GM19023 (cell line): Measurements from ENCODE around the gene GCNT1.
"Not testable (repeated sequence)": the region's sequence is repeated elsewhere in the genome, so short reads cannot be mapped to it uniquely, and the experiment has no call there.

Experiments
- ATAC-seq: cut with Tn5 transposase; IDR thresholded peaks from one replicate; pipeline ENCODE4 v1.9.1; 2021; ENCODE audit warnings: mild to moderate bottlenecking, moderate library complexity; ENCODE audit not compliant: unreplicated experiment

GCNT1 gene

GRCh38 chr9:76479337-76479736 lies 20.4 kb downstream of the GCNT1 start:
- ATAC-seq: not testable (repeated sequence)

DNA sequence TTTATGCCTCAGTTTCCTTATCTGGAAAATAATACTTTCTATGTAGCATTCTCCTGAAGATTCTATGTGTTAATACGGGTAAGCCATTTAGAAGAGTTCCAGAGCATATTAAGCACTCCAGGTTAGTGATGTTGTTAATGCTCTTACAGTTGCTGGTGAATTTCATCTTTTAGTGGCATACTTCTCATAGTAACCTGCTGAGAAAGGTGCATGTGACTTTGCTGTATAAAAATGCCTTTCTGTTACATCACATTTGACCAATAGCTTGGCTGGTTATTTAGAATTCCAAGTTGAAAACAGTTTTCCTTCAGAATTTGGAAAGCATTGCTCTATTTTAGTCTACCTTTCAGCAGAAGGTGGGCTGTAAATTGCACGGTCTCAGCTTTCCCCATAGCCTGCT lies 27.2 kb downstream of the GCNT1 start:
- ATAC-seq: no peak

- no peak for ATAC-seq
Observed at GRCh38 chr9:76490249-76490990, 31.4 kb downstream of the GCNT1 start.

DNA sequence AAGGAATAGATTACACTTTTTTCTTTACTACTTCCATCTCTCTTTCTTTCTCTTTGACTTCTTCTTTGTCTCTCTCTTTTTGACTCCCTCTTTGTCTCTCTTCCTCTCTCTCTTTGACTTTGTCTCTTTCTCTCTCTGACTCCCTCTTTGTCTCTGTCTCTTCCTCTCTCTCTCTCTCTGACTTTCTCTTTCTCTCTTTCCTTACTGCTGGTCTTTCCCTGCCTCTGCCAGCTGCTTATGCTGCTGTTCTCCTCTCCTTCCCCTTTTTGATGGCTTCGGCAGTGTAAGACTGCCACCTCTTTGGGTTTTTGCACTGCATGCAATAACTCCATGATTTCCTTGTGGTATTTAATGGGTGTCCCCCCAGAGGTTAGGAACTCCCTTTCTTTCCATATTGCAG lies 32.1 kb downstream of the GCNT1 start:
- ATAC-seq: not testable (repeated sequence)

DNA sequence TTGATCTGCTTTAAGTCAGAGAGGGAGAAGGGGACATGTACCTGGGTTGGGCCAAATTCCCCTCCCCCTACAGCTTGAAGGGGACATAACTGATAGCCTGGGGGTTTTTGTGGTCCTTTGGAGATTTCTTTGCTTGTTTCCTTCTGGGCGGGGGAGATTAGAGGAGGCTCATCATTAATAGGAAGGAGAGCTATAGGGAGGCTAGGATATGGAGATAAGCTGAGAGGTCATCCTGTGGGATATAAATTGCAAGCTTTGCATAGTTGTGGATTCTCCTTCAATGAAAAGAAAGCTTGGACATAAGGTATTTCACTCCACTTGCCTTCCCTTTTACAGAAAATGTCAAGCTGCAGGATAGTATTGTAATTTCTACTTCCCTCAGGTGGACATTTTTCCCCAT lies 34.5 kb downstream of the GCNT1 start:
- ATAC-seq: not testable (repeated sequence)

GRCh38 chr9:76500061-76500460 lies 41.1 kb downstream of the GCNT1 start:
- no peak for ATAC-seq

DNA sequence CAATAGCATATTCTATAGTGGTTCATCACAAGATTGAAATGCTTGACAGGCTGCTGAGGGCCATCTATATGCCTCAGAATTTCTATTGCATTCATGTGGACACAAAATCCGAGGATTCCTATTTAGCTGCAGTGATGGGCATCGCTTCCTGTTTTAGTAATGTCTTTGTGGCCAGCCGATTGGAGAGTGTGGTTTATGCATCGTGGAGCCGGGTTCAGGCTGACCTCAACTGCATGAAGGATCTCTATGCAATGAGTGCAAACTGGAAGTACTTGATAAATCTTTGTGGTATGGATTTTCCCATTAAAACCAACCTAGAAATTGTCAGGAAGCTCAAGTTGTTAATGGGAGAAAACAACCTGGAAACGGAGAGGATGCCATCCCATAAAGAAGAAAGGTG lies 43.8 kb downstream of the GCNT1 start:
- no peak for ATAC-seq

- no peak for ATAC-seq
Observed at GRCh38 chr9:76510041-76510440, 51.1 kb downstream of the GCNT1 start.

DNA sequence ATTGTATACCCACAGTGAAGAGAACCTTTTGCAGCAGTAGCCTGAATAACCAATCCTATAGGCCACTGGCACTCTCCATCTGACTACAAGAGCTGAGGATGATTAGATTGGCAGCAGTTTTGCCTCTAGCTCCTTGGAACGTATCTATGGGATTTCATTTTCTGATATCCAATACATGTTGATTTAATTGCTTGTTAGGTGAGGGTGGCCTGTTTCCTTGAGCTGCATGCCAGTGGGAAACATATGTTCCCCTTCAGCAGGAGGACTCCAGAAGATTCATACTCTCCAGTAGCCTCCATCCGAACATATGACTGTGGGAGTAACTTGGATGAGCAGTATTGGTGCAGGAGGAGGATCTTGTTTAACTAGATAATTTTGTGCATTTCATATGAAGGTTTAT lies 51.5 kb downstream of the GCNT1 start:
- ATAC-seq: no peak

GRCh38 chr9:76512826-76513225 lies 53.8 kb downstream of the GCNT1 start:
- ATAC-seq: no peak

- no peak for ATAC-seq
Observed at GRCh38 chr9:76516350-76516749, 57.4 kb downstream of the GCNT1 start.

- no peak for ATAC-seq
Observed at GRCh38 chr9:76516871-76517270, 57.9 kb downstream of the GCNT1 start.

- ATAC-seq: no peak
Observed at GRCh38 chr9:76519075-76519835, 60.3 kb downstream of the GCNT1 start.

DNA sequence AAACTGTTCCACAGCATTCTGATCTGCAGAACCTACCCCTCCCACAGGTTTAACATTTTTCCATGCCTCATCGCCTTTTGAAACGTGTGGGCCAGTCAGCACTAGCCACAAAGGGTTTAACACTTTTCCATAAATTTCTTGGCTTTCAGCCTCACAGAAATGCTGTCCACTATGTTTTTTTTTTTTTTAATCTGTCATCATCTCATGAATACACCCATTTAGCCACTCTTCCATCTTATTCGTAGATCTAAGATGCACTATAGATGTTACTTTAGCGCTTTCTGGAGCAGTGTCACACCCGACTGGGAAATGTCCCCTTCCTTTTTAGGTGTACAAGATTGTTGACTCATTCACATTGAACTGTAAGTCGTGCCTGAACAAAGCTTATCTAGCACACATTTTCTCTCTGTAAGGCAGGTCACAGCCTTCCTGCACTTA lies 62.3 kb downstream of the GCNT1 start:
- ATAC-seq: no peak

- no peak for ATAC-seq
Observed at GRCh38 chr9:76521906-76522305, 62.9 kb downstream of the GCNT1 start.

- ATAC-seq: not testable (repeated sequence)
Observed at GRCh38 chr9:76523617-76524200, 64.7 kb downstream of the GCNT1 start.

DNA sequence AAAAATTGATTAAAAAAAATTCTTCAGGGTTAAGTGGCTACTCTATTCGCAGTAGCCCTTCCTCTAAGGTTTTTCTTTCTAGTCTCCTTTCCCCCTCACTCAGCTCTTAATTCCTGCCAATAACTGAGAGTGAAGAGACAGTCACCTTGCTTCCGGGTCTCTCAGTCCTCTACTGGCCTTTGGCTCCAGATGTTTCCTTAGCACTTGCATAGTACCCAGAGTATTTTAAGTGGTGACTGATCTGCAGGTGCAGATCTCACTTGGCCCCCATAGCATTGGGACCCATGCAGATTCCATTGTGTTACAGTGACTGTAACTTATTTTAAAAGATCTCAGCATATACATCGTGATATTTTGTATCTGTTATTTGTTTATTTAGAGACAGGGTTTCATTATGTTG lies 66.2 kb downstream of the GCNT1 start:
- ATAC-seq: no peak

- no peak for ATAC-seq
Observed at GRCh38 chr9:76526026-76526425, 67.0 kb downstream of the GCNT1 start.

- no peak for ATAC-seq
Observed at GRCh38 chr9:76528056-76528455, 69.1 kb downstream of the GCNT1 start.

- no peak for ATAC-seq
Observed at GRCh38 chr9:76528642-76529190, 69.7 kb downstream of the GCNT1 start.

- no peak for ATAC-seq
Observed at GRCh38 chr9:76529653-76530052, 70.7 kb downstream of the GCNT1 start.
